NCI-H2196 (cell line): Measurements from ENCODE around the gene SLC12A9.

ENCODE experiments used
- DNase-seq: peaks from one replicate; lab custom pipeline; 2025; ENCODE audit not compliant: unreplicated experiment; lab: John Stamatoyannopoulos, UW

SLC12A9 gene

GRCh38 chr7:100882201-100882600 lies 29.7 kb downstream of the SLC12A9 start:
- DNase-seq, result no peak

DNA sequence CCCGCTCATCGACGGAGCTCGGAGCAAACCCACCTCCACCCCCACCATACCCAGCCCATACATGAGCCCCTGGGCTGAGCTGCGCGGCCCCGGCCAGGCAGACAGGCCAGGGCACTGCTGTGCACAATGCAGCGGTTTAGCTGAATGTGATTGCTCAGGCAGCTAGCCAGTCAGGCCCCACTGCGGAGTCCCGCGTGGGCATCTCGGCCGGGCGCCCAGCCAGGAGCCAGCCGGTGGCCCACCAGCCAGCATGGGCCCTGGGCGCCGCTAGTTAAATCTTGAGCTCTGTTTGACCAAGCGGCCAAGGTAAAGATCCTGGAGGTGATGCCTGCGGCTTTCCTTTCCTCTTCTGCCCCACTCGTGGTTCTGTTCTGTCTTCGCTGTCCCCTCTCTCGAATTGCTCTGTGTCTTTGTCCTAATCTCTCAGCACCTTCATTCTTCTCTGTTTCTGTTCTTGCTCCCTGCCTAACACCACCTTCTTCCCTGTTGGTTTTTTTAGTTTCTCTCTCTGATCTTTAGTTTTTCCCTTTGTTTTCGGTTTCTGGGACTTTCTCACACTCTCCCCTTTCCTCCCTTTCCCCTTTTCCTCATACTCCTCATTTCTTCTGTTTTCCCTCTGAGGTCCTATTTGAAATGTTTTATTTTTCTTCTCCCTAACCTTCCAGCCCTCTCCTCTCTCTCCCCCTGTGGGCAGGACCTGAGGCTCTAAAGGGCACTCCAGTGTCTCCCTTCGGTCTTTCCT lies 30.4 kb downstream of the SLC12A9 start:
- no peak for DNase-seq

DNA sequence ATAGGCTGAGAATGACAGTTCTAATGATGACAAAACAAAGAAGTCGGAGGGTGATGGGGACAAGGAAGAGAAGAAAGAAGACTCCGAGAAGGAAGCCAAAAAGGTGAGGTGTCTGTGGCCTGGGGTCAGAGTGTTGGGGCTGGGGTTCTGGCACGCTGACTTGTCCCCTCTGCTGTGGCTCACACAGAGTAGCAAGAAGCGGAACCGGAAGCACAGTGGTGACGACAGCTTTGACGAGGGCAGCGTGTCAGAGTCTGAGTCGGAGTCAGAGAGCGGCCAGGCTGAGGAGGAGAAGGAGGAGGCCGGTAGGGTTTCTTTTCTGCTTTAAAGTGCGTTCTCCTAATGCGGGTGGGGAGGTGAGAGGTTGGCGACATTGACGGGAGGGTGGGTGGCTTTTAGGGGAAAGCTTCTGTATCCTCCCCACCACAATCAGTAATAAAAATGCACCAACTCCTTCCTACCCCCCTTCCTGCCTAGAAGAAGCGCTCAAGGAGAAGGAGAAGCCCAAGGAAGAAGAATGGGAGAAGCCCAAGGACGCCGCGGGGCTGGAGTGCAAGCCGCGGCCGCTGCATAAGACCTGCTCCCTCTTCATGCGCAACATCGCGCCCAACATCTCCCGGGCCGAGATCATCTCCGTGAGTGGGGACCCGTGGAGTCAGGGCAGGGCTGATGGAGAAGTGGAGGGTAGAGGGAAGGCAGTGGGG lies 32.4 kb downstream of the SLC12A9 start:
- no peak for DNase-seq

DNA sequence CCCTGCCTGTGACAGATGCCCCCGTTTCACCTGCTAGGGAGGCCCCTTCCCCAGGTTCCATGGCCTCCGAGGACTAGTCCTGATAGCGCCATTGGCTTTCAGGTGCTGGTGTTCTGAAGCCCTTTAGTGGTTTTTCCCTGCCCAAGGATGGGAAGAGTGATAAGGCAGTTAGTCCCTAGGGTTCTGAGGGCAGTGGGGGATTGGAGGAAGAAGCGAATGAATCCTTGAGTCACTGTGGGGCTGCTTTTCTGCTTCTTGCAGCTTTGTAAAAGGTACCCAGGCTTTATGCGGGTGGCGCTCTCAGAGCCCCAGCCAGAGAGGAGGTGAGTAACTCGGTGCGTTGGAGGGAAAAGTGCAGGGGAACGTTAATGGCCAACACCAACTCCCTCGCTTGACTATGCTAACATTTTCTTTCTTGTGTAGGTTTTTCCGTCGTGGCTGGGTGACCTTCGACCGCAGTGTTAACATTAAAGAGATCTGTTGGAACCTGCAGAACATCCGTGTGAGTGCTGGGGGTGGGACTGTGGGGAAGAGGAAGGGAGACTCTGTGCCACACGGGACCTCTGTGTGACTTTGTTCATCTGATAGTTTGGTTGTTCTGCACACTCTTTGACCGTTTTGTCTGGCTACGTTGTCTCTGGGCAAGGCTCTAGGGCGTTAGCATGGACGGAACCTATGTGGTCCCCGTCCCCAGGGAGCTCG lies 33.1 kb downstream of the SLC12A9 start:
- DNase-seq, result no peak

- DNase-seq, result no peak
These were observed 33.8 kb downstream of the SLC12A9 start for GRCh38 chr7:100886142-100886935.

DNA sequence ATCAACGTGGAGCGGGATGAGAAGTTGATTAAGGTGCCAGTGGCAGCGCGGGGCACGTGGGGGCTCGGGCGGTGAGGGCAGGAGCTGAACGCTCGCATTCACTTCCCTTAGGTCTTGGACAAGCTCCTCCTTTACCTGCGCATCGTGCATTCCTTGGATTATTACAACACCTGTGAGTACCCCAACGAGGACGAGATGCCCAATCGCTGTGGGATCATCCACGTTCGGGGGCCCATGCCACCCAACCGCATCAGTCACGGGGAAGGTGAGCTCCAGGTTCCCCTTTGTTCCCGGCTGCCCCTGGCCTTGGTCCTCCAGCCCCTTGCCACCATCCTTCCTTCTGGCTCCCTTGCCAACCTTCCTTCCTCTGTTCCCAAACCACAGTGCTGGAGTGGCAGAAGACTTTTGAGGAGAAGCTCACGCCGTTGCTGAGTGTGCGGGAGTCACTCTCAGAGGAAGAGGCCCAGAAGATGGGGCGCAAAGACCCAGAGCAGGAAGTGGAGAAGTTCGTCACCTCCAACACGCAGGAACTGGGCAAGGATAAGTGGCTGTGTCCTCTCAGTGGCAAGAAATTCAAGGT lies 34.5 kb downstream of the SLC12A9 start:
- no peak for DNase-seq

GRCh38 chr7:100887516-100888290 lies 35.2 kb downstream of the SLC12A9 start:
- no peak for DNase-seq

GRCh38 chr7:100888291-100888987 lies 35.9 kb downstream of the SLC12A9 start:
- no peak for DNase-seq

DNA sequence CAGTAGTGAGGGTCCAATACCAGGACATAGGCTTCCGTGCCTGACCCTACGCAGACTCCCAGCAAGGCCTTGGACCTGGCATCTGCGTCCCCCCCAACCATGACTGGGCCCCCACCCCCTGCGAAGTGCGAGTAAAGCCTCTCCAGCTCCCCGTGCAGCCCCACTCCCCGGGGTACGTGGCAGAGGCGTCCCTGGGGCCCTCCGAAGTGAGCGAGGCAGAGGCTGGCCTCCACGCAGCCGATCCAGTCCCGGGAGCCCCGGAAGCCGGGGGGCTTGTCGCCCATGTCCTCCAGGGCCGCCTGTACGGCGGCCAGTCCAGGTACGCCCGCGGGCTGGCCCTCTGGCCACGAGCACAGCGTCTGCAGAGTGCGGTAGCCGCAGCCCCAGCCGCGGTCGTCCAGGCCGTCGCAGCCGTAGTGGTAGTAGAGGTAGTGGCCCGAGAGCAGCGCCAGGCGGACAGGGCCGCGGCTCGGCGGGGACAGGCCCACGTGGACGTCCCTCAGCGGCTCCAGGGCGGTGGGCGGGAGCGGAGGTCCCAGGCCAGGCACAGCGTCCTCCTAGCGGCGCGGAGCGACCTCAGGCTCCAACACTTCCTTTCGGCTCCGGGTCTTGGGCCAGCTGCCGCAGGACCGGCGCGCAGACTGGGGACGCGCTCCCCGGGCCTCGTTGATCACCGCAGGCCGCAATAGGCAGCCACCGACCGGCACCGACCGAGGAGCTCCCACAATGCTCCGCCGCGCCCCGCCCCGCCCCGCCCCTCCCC lies 36.7 kb downstream of the SLC12A9 start, which contains the start of gene UFSP1:
Gene UFSP1, minus strand, starts transcription at position 728 of the 763 bp plus-strand sequence. Its CDS starts 444 bp downstream, at position 284.
- DNase-seq, result no peak

GRCh38 chr7:100890653-100891567 lies 38.4 kb downstream of the SLC12A9 start:
- no peak for DNase-seq

- DNase-seq, result no peak
These were observed 39.2 kb downstream of the SLC12A9 start for GRCh38 chr7:100891568-100892247.

DNA sequence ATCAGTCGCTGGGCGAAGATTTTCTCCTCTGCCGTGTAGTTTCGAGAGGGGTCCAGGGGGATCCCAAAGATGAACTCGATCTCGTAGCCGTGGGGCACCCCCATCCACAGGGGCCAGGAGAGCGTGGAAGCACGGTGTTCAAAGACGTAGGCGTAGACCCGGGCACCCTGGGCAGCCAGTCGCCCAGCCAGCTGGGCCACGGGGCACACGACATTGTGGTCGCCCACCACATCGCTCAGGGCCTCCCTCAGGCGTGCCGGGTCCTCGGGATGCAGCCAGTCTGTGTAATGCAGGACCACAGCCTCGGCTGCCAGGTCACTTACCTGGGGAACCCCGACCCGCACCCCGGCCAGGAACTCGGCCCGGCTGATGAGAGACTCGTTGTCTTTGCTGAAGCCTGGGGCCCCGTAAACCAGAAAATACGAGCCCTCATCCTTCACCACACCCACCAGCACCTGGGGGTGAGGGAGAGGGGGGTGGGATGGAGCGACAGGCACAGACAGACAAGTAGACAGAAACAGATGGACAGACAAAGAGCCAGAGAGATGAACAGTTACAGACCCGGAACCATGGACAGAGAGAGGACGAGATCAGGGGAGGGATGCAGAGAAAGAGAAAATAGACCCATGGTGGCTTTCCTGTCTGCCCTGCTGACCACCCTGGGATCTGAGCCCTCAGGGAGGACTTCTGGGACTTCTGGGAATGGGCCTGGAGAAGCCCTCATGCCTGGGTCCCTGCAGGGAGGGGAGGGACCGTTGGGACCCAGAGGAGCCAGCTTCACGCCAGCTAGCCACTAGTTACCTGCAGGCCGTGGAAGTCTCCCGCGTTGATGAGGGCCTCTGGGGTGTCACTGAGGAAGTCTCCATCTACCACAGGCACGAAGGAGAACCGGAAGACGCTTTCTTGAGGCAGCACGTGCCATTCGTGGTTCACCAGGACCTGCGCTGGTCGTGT lies 40.1 kb downstream of the SLC12A9 start:
- no peak for DNase-seq

DNA sequence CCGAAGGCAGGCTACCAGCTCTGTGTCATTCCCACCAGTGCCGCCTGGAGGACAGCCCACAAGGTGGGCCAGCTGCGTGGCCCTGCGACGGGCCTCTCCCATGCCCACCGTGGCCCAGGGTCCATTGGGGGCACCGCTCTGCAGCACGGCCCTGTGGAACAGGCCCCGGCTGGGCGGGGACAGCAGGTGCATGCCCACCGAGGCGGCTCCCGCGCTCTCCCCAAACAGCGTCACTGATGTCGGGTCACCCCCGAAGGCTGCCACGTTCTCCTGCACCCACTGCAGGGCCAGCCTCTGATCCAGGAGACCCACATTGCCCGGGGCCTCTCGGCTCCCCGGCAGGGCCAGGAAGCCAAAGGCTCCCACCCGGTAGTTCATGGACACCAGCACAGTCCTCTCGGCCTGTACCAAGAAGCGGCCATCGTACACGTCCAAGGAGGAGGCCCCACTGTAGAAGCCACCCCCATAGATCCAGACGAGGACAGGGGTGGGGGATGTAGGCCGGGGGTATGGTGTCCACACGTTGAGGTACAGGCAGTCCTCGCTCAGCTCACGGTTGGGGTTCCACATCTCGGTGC lies 40.9 kb downstream of the SLC12A9 start:
- DNase-seq, result no peak

DNA sequence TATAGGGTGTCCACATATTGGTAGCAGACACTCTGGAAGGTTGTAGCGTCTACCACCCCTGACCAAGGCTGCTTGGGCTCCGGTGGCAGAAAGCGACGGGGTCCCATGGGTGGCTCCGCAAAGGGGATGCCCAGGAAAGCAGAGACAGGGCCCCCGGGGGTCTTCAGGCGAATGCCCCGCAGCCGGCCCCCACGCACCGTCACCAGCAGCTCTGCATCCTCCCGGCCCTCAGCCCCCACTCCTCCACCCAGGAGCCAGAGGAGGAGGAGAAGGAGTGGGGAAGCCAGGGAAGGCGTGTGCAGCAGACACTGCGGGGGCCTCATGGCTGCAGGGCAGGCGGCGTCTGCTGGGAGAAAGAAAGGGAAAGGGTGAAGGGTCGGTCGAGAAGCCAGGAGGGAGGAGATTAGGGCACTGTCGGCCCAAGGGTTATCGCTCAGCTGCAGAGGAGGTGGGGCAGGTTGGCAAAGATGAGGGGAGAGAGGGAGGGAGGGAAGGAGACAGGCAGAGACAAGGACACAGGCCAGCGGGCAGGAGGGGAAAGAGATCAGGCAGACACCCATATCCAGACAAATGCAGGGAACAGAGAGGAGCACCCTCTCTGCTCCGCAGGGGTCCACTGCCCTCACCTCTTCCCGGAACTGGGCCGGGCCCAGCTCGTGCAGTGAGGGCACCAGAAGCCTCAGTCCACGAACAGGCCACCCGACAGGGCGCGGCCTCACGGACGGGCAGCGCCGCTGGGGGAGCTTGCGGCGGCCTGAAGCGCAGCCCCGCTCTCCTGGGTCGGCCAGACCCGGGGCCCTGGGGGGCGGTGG lies 41.6 kb downstream of the SLC12A9 start:
- DNase-seq, result no peak
